GM12801 (cell line): ENCODE measurements around the gene UGT2B15.

Experiments
- CTCF ChIP-seq: IDR thresholded peaks from one replicate; pipeline ENCODE4 v1.5.1; 2011; ENCODE audit warnings: control low read depth; ENCODE audit not compliant: insufficient read length; ENCODE audit errors: extremely low read depth

The UGT2B15 gene

GRCh38 chr4:68654946-68655721 lies 15.3 kb downstream of the UGT2B15 start:
- no peak for TF ChIP-seq CTCF

GRCh38 chr4:68651932-68652331 lies 18.5 kb downstream of the UGT2B15 start:
- TF ChIP-seq CTCF = no peak

GRCh38 chr4:68630371-68630770 lies 40.1 kb downstream of the UGT2B15 start:
- no peak for TF ChIP-seq CTCF

- no peak for TF ChIP-seq CTCF
Observed at GRCh38 chr4:68617003-68617698, 53.3 kb downstream of the UGT2B15 start.

GRCh38 chr4:68615699-68616422 lies 54.6 kb downstream of the UGT2B15 start:
- no peak for TF ChIP-seq CTCF

- TF ChIP-seq CTCF = no peak
Observed at GRCh38 chr4:68613752-68614151, 56.7 kb downstream of the UGT2B15 start.

- no peak for TF ChIP-seq CTCF
Observed at GRCh38 chr4:68606240-68606639, 64.2 kb downstream of the UGT2B15 start.
